Activated T-cell treated with anti-CD3 and anti-CD28 coated beads, Interleukin-2, amount 50 U/mL, for 72 hours (primary cell): ENCODE data around the gene CNPY3. TPM values are rescaled to one million over a fixed set of nuclear protein-coding genes. Genes with fewer than 3 reads are reported as not detected.
"Not testable (repeated sequence)": the region's sequence is repeated elsewhere in the genome, so short reads cannot be mapped to it uniquely, and the experiment has no call there.

Experiments used
- ATAC-seq, 2 donors: fragments of 150-1000 bp; cut with Tn5 transposase; replicated peaks in 1 of 2; 2 replicates each; pipeline ENCODE4 v1.10.0; 2021; ENCODE audit warnings: moderate library complexity in 2 of 2, mild to moderate bottlenecking in 1 of 2
- DNase-seq, 2 donors: peaks; one replicate each; pipeline ENCODE4 v3.0.0; 2021 to 2022; ENCODE audit warnings: mixed read lengths in 1 of 2
- H3K27ac Mint-ChIP-seq: one replicate; pipeline ENCODE4 v1.8.0; 2022; ENCODE audit warnings: mild to moderate bottlenecking, moderate library complexity, mixed read lengths
- H3K27me3 Mint-ChIP-seq: one replicate; pipeline ENCODE4 v1.8.0; 2022; ENCODE audit warnings: low read depth, mixed read lengths
- H3K36me3 Mint-ChIP-seq, 2 donors: one replicate each; pipeline ENCODE4 v1.8.0; 2022; ENCODE audit warnings: mixed read lengths in 2 of 2, mild to moderate bottlenecking in 1 of 2; ENCODE audit not compliant: insufficient read depth in 2 of 2
- H3K4me1 Mint-ChIP-seq: one replicate; pipeline ENCODE4 v1.8.0; 2022; ENCODE audit warnings: low read depth, mixed read lengths
- H3K4me3 Mint-ChIP-seq, 2 donors: one replicate each; pipeline ENCODE4 v1.8.0; 2022; ENCODE audit warnings: mild to moderate bottlenecking in 2 of 2, mixed read lengths in 2 of 2, moderate library complexity in 2 of 2
- H3K9me3 Mint-ChIP-seq, 2 donors: one replicate each; pipeline ENCODE4 v1.8.0; 2022; ENCODE audit warnings: mixed read lengths in 2 of 2
- total RNA-seq, 2 donors: library from RNA; stranded (reverse); gene quantifications; one replicate each; pipeline ENCODE4 v1.2.3, GENCODE V29; 2022

Gene CNPY3
- total RNA-seq, 2 donors from 2014 or later, result 37.3 to 46.1 TPM

DNA sequence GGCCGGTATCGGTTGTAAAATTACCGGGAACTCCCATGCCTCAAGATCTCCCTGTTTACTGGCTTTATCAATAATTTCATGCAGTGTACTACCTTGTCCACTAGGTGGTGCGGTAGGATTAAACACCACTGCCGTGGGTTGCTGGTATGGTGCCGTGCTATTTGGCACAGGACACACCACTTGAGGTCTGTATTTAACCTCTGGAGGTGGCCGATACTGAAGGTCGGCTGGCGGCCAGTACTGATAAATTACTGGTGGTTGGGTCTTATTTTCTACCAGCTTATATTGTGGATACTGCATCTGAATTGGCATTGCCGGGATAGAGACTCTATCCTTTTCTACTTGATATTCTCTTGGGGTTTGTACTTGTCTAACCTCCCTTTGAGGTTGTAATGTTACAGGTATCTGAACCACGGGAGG lies 27.7 kb upstream of the CNPY3 start:
- H3K36me3 Mint-ChIP-seq, result no peaks in the 10 kb centered on the region
- peak overlapping the region; percentile 23 to 35 for H3K4me3 Mint-ChIP-seq
- peak; percentile 96 to 97 for ATAC-seq
- no peaks in the 10 kb centered on the region for H3K9me3 Mint-ChIP-seq
- peak overlapping the region; percentile 69 for H3K27ac Mint-ChIP-seq
- peaks cover 23% of the 10 kb centered on the region for H3K4me1 Mint-ChIP-seq
- no peaks in the 10 kb centered on the region for H3K27me3 Mint-ChIP-seq
- DNase-seq, result peak; percentile 69 to 79

DNA sequence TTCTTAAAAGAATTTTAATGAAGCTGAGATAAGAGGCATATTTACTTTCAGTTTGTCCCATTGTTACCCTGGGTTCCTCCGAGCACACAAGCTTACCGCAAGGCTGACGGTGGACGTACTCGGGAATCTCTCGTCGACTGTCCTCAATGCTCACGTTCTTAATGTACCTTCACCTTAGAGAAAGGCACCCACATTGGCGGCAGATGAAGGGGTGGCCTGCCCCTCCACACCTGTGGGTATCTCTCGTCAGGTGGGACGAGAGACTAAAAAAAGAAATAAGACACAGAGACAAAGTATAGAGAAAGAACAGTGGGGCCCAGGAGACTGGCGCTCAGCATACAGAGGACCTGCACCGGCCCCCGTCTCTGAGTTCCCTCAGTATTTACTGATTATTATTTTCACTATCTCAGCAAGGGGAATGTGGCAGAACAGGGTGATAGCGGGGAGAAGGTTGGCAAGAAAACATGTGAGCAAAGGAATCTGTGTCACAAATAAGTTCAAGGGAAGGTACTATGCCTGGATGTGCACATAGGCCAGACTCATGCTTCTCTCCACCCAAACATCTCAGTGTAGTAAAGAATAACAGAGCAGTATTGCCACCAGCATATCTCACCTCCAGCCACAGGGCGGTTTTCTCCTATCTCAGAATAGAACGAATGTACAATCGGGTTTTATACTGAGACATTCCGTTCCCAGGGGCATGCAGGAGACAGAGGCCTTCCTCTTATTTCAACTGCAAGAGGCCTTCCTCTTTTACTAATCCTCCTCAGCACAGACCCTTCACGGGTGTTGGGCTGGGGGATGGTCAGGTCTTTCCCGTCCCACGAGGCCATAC lies 26.6 kb upstream of the CNPY3 start:
- H3K4me1 Mint-ChIP-seq, result peaks cover 23% of the 10 kb centered on the region

DNA sequence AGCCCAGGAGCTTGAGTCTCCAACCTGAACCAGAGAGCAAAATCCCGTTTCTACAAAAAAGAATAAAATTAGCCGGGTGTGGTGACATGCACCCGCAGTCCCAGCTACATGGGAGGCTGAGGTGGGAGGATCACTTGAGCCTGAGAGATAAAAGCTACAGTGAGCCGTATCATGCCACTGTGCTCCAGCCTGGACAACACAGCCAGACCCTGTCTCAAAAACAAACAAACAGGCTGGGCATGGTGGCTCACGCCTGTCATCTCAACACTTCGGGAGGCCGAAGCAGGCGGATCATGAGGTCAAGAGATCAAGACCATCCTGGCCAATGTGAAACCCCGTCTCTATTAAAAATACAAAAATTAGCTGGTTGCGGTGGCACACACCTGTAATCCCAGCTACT lies 24.8 kb upstream of the CNPY3 start:
- no peak overlapping the region for H3K4me3 Mint-ChIP-seq
- H3K9me3 Mint-ChIP-seq, result no peaks in the 10 kb centered on the region
- H3K36me3 Mint-ChIP-seq, result no peaks in the 10 kb centered on the region
- no peaks in the 10 kb centered on the region for H3K27me3 Mint-ChIP-seq
- no peak overlapping the region for H3K27ac Mint-ChIP-seq
- H3K4me1 Mint-ChIP-seq, result peaks cover 13% of the 10 kb centered on the region
- ATAC-seq, result no peak
- no peak for DNase-seq

More for the DNA sequence above, 26.6 kb upstream of the CNPY3 start:
- not testable (repeated sequence) for DNase-seq, H3K9me3 Mint-ChIP-seq, H3K4me3 Mint-ChIP-seq, H3K27me3 Mint-ChIP-seq, H3K27ac Mint-ChIP-seq, H3K36me3 Mint-ChIP-seq, ATAC-seq

DNA sequence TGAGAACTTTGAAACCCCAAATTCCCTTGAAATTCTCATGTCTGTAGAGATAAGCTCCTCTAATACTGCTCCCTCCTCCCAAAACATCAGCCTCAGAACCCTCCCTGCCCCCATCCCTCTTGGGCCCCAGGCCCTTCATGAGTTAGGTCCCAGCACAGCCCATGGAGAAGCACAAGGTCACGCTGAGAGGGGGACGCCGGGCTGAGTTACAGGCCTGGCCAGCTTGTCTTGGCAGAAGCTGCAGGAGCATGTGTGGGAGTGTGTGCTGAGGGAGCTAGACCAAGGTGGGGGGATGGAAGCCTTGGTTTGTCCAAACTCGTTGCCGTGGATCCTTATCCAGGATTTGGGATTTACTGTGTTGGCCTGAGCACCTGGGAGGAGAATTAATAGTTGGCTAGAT lies 21.9 kb upstream of the CNPY3 start:
- no peak overlapping the region for H3K27ac Mint-ChIP-seq
- no peak for ATAC-seq
- no peaks in the 10 kb centered on the region for H3K36me3 Mint-ChIP-seq
- no peak for DNase-seq
- no peaks in the 10 kb centered on the region for H3K9me3 Mint-ChIP-seq
- H3K4me1 Mint-ChIP-seq, result peaks cover 6% of the 10 kb centered on the region
- no peaks in the 10 kb centered on the region for H3K27me3 Mint-ChIP-seq
- H3K4me3 Mint-ChIP-seq, result no peak overlapping the region

DNA sequence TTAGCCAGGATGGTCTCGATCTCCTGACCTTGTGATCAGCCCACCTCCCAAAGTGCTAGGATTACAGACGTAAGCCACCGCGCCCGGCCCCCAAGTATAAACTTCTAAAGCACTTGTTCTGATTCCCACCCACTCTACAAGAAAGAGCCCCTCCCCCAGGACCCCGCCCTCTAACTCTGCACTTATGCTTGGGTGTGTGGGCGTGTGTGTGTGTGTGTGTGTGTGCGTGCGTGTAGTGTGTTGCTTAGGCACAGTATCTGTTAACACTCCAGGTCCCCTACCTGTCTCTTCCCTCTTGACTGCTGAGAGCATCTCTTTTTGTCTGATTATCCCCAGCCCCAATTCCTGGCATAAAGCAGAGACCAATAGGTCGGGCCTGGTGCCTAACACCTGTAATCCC lies 19.4 kb upstream of the CNPY3 start:
- H3K4me1 Mint-ChIP-seq, result peaks cover 5% of the 10 kb centered on the region
- DNase-seq (no peak), ATAC-seq (no peak)
- no peak overlapping the region for H3K27ac Mint-ChIP-seq
- H3K9me3 Mint-ChIP-seq, result no peaks in the 10 kb centered on the region
- H3K4me3 Mint-ChIP-seq, result no peak overlapping the region
- H3K27me3 Mint-ChIP-seq, result no peaks in the 10 kb centered on the region
- no peaks in the 10 kb centered on the region for H3K36me3 Mint-ChIP-seq

DNA sequence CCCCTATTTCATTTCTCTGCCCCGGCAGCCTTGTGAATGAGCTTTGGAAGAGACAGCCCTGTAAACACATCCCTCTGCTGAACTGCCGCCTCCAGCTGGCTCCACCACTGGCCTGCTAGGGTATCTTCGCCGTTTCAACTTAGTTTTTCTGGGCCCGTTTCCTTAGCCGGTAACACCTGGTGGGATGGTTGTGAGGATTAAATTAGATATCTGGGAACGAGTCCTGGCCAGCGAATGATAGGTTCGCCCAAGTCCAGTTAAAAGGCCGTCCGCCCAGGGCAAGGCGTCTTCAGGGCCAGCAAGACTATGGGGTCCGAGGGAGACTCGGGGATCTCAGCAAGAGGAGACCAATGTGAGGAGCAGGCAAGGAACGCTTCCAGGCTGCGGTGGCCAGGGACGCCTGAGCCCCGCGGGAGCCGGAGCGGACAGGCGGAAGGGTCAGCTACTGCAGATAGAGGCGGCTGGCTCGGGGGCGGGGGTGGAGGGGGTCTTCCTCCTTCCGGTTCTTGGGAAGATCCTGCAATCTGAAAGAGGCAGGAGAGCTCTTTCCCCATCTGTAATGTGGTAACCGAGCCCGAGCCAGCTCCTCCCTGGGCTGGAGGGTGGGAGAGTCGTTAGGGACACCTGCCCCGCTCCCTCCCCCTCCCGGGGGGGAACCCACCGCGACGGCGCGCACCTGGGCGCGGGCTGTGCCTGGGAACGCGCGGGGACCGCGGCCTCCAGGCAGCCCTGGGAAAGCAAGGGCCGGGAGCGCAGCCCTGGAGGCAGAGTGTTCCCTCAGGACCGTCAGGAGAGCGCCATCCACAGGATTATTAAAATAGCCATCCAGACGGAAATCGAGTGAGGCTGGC lies 17.9 kb upstream of the CNPY3 start:
- Mint-ChIP-seq H3K27ac (no peak overlapping the region), H3K4me3 (peak overlapping the region; percentile 39 to 73), H3K27me3 (no peaks in the 10 kb centered on the region), H3K36me3 (no peaks in the 10 kb centered on the region), H3K4me1 (peaks cover 5% of the 10 kb centered on the region), H3K9me3 (no peaks in the 10 kb centered on the region)
- ATAC-seq (no peak), DNase-seq (no peak)

DNA sequence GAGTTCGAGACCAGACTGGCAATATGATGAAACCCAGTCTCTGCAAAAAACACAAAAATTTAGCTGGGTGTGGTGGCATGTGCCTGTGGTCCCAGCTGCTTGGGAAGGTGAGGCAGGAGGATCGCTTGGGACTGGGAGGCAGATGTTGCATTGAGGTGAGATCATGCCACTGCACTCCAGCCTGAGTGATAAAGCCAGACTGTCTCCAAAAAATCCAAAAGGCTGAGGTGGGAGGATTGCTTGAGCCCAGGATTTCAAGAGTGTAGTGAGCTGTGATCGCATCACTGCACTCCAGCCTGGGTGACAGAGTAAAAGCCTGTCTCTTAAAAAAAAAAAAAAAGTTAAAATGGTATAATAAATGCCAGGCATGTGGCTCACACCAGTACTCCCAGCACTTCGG lies 14.7 kb upstream of the CNPY3 start:
- Mint-ChIP-seq H3K27ac (no peak overlapping the region), H3K27me3 (no peaks in the 10 kb centered on the region), H3K4me3 (no peak overlapping the region), H3K9me3 (no peaks in the 10 kb centered on the region), H3K4me1 (peaks cover 5% of the 10 kb centered on the region), H3K36me3 (no peaks in the 10 kb centered on the region)
- DNase-seq (no peak), ATAC-seq (no peak)

DNA sequence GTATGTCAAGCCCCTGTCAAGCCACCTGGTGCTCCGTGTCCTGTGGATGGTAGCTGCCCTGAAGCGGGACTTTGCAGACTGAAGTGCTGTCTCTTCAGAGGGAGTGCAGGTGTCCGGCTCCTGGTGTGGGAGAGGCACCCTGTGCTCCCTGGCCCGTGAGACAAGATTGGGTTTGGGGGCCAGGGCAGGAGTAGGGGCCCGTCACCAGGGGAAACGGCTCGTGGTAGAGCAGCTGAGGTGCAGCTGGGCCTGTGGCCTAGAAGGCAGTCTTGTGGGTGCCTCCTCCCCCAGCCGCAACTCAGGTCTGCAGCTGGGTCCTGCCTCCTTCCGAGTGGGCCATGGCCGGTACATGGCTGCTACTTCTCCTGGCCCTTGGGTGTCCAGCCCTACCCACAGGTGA lies 13.5 kb upstream of the CNPY3 start, which contains the start of gene PTCRA:
TSS of gene PTCRA (plus strand) at position 322 of the 400 bp plus-strand sequence. CDS start at position 339, 17 bp downstream.
- ATAC-seq (peak in 1 of 2 donors; percentile 20), DNase-seq (no peak)
- Mint-ChIP-seq H3K4me3 (no peak within 1 kb of the TSS), H3K9me3 (no peaks in the 10 kb centered on the region), H3K36me3 (no peaks in the 10 kb centered on the region), H3K27me3 (no peaks in the 10 kb centered on the region), H3K27ac (no peak within 1 kb of the TSS), H3K4me1 (peaks cover 5% of the 10 kb centered on the region)

DNA sequence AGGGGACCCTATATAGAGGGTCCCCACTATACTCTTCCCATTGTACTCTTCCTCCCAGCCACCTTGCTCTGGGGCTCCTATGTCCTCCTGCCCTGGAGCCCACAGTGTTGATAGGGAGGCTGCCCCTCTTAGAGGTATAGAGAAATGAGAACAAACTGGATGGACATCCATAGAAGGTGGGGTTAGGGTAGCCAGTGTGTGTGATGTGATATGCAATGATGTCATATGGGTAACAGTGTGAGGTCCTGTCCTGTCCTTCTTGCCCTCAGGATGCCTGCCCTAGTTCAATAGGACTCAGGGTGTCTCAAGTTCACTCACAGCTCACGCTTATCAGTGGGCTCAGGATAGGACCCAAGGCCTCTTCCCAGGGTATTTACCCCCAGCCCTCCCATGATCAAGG lies 13.0 kb upstream of the CNPY3 start:
- Mint-ChIP-seq H3K4me1 (peaks cover 2% of the 10 kb centered on the region), H3K27me3 (no peaks in the 10 kb centered on the region), H3K27ac (no peak overlapping the region), H3K4me3 (no peak overlapping the region), H3K9me3 (no peaks in the 10 kb centered on the region), H3K36me3 (no peaks in the 10 kb centered on the region)
- ATAC-seq (peak; percentile 21 to 47), DNase-seq (no peak)

DNA sequence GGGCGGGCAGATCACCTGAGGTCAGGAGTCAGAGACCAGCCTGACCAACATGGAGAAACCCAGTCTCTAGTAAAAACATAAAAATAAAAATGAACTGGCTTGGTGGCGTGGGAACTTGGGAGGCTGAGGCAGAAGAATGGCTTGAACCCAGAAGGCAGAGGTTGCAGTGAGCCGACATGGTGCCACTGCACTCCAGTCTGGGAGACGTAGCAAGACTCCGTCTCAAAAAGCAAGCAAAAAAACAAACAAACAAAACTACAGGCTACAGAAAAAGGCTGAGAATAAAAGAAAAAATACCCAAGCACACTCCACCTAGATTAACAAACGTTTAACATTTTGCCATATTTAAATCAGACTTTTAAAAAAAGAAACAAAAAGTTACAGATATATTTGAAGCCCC lies 7.5 kb upstream of the CNPY3 start:
- H3K27me3 Mint-ChIP-seq, result no peaks in the 10 kb centered on the region
- no peaks in the 10 kb centered on the region for H3K36me3 Mint-ChIP-seq
- no peaks in the 10 kb centered on the region for H3K9me3 Mint-ChIP-seq
- no peak for DNase-seq
- H3K4me3 Mint-ChIP-seq, result no peak overlapping the region
- H3K27ac Mint-ChIP-seq, result no peak overlapping the region
- no peak for ATAC-seq
- H3K4me1 Mint-ChIP-seq, result no peaks in the 10 kb centered on the region

DNA sequence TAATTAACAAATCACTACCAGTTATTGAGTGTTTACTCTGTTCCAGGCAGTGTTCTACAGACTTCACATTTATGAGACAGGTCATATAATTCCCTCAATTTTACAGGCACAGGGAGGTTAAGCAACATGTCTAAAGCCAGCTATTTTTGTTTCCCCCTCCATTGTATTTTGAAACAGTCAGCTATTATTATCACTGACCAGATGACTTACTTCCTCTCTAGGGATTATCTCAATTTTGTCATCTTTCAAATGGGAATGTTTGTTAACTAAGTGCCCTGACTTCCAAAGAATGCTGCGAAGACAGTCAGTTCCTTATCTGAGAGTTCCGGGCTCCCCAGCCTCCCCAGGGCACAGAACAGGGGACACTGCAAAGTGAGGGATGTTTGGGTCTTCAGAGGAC lies 5.6 kb upstream of the CNPY3 start:
- no peak for DNase-seq
- ATAC-seq, result no peak
- no peak overlapping the region for H3K27ac Mint-ChIP-seq
- H3K36me3 Mint-ChIP-seq, result no peaks in the 10 kb centered on the region
- no peaks in the 10 kb centered on the region for H3K9me3 Mint-ChIP-seq
- no peaks in the 10 kb centered on the region for H3K27me3 Mint-ChIP-seq
- H3K4me1 Mint-ChIP-seq, result peaks cover 7% of the 10 kb centered on the region
- H3K4me3 Mint-ChIP-seq, result no peak overlapping the region

DNA sequence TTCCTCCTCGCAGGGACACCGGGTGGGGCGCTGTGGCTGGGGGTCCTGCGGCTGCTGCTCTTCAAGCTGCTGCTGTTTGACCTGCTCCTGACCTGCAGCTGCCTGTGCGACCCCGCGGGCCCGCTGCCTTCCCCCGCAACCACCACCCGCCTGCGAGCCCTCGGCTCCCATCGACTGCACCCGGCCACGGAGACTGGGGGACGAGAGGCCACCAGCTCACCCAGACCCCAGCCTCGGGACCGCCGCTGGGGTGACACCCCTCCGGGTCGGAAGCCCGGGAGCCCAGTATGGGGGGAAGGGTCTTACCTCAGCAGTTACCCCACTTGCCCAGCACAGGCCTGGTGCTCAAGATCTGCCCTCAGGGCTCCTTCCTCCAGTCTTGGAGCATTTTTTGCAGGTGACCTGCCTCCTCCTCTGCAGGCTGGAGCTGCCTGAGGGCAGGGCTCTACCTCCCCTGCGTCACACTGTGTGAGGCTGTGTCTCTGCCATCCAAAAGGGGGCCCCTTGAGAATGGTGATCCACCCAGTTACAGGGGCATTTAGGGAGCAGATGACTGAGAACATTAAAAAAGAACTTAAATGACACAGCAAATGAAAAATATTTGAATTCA lies 3.9 kb upstream of the CNPY3 start:
- Mint-ChIP-seq H3K36me3 (peaks cover 2 to 3% of the 10 kb centered on the region in 2 donors), H3K4me3 (no peak overlapping the region), H3K4me1 (peaks cover 11% of the 10 kb centered on the region), H3K9me3 (no peaks in the 10 kb centered on the region), H3K27me3 (no peaks in the 10 kb centered on the region), H3K27ac (peak overlapping the region; percentile 30)
- no peak for ATAC-seq
- DNase-seq, result no peak

DNA sequence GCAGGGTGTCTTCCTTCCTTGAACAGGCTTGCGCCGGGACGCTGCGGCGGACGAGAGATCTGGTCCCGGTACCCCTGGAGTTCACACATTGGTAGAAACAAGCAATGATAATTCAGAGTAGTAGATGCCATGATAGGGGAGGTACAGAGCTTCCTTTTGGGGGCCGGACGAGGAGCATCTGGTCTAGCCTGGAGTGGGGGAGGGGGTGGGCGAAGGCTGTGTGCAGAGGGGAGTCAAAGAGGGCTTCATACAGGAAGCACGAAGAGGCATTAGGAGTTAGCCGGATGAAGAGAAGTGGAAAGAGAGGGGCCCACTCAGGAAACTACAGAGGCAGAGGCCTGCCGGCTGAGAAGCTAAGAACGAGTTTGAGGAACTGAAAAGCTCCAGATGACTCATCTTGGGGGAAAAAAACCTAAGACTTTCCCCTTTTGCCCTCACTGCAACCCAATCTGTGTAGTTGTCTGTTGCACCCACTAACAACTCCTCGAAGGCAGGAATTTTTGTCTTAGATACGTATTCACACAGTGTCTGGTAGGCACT lies 611 bp downstream of the CNPY3 start:
- Mint-ChIP-seq H3K4me1 (peaks cover 56% of the 10 kb centered on the region), H3K4me3 (peak overlapping the region; percentile 88 to 99), H3K27ac (peak overlapping the region; percentile 99), H3K36me3 (peaks cover 7 to 19% of the 10 kb centered on the region in 2 donors), H3K27me3 (no peaks in the 10 kb centered on the region), H3K9me3 (no peaks in the 10 kb centered on the region)
- peak; percentile 66 to 72 for DNase-seq
- peak; percentile 45 to 47 for ATAC-seq
